Measurements from ENCODE around the gene TULP4. TPM values are rescaled to one million over a fixed set of nuclear protein-coding genes. Genes with fewer than 3 reads are reported as not detected.
A peak's percentile ranks its signal among the peaks of the same experiment; 100 is the strongest.

Gene TULP4
- total RNA-seq, 1 experiment from 2014 or later, result 52.8 TPM

- TF ChIP-seq, protein P1, sequence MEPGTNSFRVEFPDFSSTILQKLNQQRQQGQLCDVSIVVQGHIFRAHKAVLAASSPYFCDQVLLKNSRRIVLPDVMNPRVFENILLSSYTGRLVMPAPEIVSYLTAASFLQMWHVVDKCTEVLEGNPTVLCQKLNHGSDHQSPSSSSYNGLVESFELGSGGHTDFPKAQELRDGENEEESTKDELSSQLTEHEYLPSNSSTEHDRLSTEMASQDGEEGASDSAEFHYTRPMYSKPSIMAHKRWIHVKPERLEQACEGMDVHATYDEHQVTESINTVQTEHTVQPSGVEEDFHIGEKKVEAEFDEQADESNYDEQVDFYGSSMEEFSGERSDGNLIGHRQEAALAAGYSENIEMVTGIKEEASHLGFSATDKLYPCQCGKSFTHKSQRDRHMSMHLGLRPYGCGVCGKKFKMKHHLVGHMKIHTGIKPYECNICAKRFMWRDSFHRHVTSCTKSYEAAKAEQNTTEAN (CRISPR knock-in tag; IDR thresholded peaks at IDR 0.05), result no peak
- TF ChIP-seq TEAD1 (CRISPR knock-in tag; IDR thresholded peaks at IDR 0.05), result no peak
- TF ChIP-seq, protein P2, sequence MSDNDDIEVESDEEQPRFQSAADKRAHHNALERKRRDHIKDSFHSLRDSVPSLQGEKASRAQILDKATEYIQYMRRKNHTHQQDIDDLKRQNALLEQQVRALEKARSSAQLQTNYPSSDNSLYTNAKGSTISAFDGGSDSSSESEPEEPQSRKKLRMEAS (CRISPR knock-in tag; IDR thresholded peaks at IDR 0.05), result no peak
These were observed 107.2 kb downstream of the TULP4 start (continued) for GRCh38 chr6:158419339-158419909.

DNA sequence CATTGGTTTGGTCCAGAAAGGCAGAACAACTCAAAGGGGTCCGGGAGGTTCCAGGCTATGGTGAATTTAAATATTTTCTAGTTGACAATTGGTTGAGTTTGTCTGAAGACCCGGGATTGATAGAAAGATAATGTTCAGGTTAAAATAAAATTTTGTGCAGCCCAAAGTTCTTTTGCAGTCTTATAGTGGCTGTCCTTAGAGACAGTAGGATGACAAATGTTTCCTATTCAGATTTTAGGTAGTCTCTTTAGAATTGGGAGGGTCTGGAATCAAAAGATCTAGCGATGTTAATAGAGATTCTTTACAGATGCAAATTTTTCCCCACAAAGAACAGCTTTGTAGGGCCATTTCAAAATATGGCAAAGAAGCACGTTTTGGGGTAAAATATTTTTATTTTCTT lies 109.1 kb downstream of the TULP4 start:
- CTCF ChIA-PET, result no interaction called here
- POLR2A ChIA-PET, result no interaction called here

More for the DNA sequence above, 109.1 kb downstream of the TULP4 start:
- ATAC-seq (no peak), DNase-seq (ENCODE audit: low spot score) (no peak)
- Mint-ChIP-seq H3K4me3 (peak overlapping the region; percentile 70), H3K4me1 (peaks cover 11% of the 10 kb centered on the region), H3K27me3 (ENCODE audit: low read depth) (no peaks in the 10 kb centered on the region), H3K27ac (no peak overlapping the region; the same call in 1 of the 2 replicates), H3K9me3 (peaks cover 27% of the 10 kb centered on the region), H3K36me3 (peaks cover 13% of the 10 kb centered on the region)
- TF ChIP-seq FOXP4 (CRISPR knock-in tag; IDR thresholded peaks at IDR 0.05) (no peak), CREM (CRISPR knock-in tag; IDR thresholded peaks at IDR 0.05) (no peak), MXD4 (CRISPR knock-in tag; IDR thresholded peaks at IDR 0.05; ENCODE audit: borderline replicate concordance) (no peak), ZBTB21 (CRISPR knock-in tag; IDR thresholded peaks at IDR 0.05; ENCODE audit: borderline replicate concordance) (no peak), NR3C1 (CRISPR knock-in tag; conservative IDR thresholded peaks at IDR 0.05; ENCODE audit: low read depth) (no peak), OVOL2 (CRISPR knock-in tag; IDR thresholded peaks at IDR 0.05; ENCODE audit: borderline replicate concordance) (no peak), ZNF416 (CRISPR knock-in tag; IDR thresholded peaks at IDR 0.05) (no peak), FOXP1 (CRISPR knock-in tag; IDR thresholded peaks at IDR 0.05; ENCODE audit: borderline replicate concordance) (no peak), CBFB (CRISPR knock-in tag; IDR thresholded peaks at IDR 0.05; ENCODE audit: low read depth) (no peak), IRF2 (CRISPR knock-in tag; IDR thresholded peaks at IDR 0.05; ENCODE audit: borderline replicate concordance, low read depth) (no peak), ZNF396 (CRISPR knock-in tag; IDR thresholded peaks at IDR 0.05; ENCODE audit: borderline replicate concordance) (no peak), ZNF263 (CRISPR knock-in tag; IDR thresholded peaks at IDR 0.05; ENCODE audit: low read depth) (no peak), NFYB (CRISPR knock-in tag; conservative IDR thresholded peaks at IDR 0.05; ENCODE audit: low read depth) (no peak)
- TF ChIP-seq, protein P3, sequence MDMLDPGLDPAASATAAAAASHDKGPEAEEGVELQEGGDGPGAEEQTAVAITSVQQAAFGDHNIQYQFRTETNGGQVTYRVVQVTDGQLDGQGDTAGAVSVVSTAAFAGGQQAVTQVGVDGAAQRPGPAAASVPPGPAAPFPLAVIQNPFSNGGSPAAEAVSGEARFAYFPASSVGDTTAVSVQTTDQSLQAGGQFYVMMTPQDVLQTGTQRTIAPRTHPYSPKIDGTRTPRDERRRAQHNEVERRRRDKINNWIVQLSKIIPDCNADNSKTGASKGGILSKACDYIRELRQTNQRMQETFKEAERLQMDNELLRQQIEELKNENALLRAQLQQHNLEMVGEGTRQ (CRISPR knock-in tag; IDR thresholded peaks at IDR 0.05), result no peak
- TF ChIP-seq, protein P4, sequence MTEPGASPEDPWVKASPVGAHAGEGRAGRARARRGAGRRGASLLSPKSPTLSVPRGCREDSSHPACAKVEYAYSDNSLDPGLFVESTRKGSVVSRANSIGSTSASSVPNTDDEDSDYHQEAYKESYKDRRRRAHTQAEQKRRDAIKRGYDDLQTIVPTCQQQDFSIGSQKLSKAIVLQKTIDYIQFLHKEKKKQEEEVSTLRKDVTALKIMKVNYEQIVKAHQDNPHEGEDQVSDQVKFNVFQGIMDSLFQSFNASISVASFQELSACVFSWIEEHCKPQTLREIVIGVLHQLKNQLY (CRISPR knock-in tag; IDR thresholded peaks at IDR 0.05), result no peak
- TF ChIP-seq, protein P5, sequence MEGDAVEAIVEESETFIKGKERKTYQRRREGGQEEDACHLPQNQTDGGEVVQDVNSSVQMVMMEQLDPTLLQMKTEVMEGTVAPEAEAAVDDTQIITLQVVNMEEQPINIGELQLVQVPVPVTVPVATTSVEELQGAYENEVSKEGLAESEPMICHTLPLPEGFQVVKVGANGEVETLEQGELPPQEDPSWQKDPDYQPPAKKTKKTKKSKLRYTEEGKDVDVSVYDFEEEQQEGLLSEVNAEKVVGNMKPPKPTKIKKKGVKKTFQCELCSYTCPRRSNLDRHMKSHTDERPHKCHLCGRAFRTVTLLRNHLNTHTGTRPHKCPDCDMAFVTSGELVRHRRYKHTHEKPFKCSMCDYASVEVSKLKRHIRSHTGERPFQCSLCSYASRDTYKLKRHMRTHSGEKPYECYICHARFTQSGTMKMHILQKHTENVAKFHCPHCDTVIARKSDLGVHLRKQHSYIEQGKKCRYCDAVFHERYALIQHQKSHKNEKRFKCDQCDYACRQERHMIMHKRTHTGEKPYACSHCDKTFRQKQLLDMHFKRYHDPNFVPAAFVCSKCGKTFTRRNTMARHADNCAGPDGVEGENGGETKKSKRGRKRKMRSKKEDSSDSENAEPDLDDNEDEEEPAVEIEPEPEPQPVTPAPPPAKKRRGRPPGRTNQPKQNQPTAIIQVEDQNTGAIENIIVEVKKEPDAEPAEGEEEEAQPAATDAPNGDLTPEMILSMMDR (IDR thresholded peaks at IDR 0.05), result no peak
- TF ChIP-seq, protein P1 (CRISPR knock-in tag; IDR thresholded peaks at IDR 0.05), result no peak
- TF ChIP-seq, protein P6, sequence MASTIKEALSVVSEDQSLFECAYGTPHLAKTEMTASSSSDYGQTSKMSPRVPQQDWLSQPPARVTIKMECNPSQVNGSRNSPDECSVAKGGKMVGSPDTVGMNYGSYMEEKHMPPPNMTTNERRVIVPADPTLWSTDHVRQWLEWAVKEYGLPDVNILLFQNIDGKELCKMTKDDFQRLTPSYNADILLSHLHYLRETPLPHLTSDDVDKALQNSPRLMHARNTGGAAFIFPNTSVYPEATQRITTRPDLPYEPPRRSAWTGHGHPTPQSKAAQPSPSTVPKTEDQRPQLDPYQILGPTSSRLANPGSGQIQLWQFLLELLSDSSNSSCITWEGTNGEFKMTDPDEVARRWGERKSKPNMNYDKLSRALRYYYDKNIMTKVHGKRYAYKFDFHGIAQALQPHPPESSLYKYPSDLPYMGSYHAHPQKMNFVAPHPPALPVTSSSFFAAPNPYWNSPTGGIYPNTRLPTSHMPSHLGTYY (CRISPR knock-in tag; IDR thresholded peaks at IDR 0.05), result no peak
